Kidney (tissue), 14 donors: Measurements from ENCODE around the gene ADCK1. TPM values are rescaled to one million over a fixed set of nuclear protein-coding genes. Genes with fewer than 3 reads are reported as not detected.
"Not testable (repeated sequence)": the region's sequence is repeated elsewhere in the genome, so short reads cannot be mapped to it uniquely, and the experiment has no call there.

Experiments used
- DNase-seq, 5 donors: peaks; one replicate each; pipeline ENCODE4 v3.0.0-alpha.2; 2013 to 2020
- FAIRE-seq: peaks from 2 replicates; lab custom pipeline; 2012; peaks lifted over from hg19 to GRCh38; lab: Jason Lieb, UNC
- H3K27ac ChIP-seq, 2 donors: one replicate each; pipeline ENCODE4 v1.7.0; 2013; ENCODE audit warnings: low read depth in 2 of 2, low read length in 2 of 2, inconsistent platforms in 1 of 2
- H3K27me3 ChIP-seq: one replicate; pipeline ENCODE4 v1.7.1; 2013; ENCODE audit warnings: low read length, inconsistent platforms; ENCODE audit not compliant: control insufficient read depth, insufficient read depth
- H3K36me3 ChIP-seq, 3 donors: one replicate each; pipeline versions ENCODE4 v1.7.0 to v1.7.1; 2013; ENCODE audit warnings: low read length in 3 of 3, control low read depth in 1 of 3, inconsistent platforms in 1 of 3; ENCODE audit not compliant: insufficient read depth in 3 of 3, control insufficient read depth in 2 of 3
- H3K4me1 ChIP-seq, 3 donors: one replicate each; pipeline versions ENCODE4 v1.7.0 to v1.7.1; 2013; ENCODE audit warnings: low read length in 3 of 3, inconsistent platforms in 1 of 3, low read depth in 1 of 3; ENCODE audit not compliant: control insufficient read depth in 2 of 3, insufficient read depth in 2 of 3
- H3K4me3 ChIP-seq, 3 donors: one replicate each; pipeline versions ENCODE4 v1.7.0 to v1.8.1; 2013; ENCODE audit warnings: low read length in 3 of 3, control low read depth in 1 of 3, inconsistent platforms in 1 of 3
- H3K9ac ChIP-seq, 3 donors: one replicate each; pipeline versions ENCODE4 v1.7.0 to v1.7.1; 2013; ENCODE audit warnings: low read length in 3 of 3, control low read depth in 1 of 3, inconsistent platforms in 1 of 3
- H3K9me3 ChIP-seq, 3 donors: one replicate each; pipeline versions ENCODE4 v1.7.0 to v1.7.1; 2013; ENCODE audit warnings: low read length in 3 of 3, control low read depth in 1 of 3, inconsistent platforms in 1 of 3; ENCODE audit not compliant: control insufficient read depth in 2 of 3, insufficient read depth in 1 of 3
- intact Hi-C: fragments of 100-400 bp; cut with DNase I; formaldehyde crosslinking; loops from one replicate; pipeline ENCODE4 v1.11.1; 2022
- polyA plus RNA-seq: library from polyadenylated mRNA; stranded (reverse); fragments of 350-450 nt; fragmentation: Illumina TruSeq; extraction: RNeasy Lipid Tissue Mini Kit (QIAGEN cat#74804); gene quantifications from one replicate; pipeline ENCODE4 v1.2.3, GENCODE V29; 2014; ENCODE audit warnings: low read depth, low replicate concordance; ENCODE audit not compliant: insufficient read depth
- total RNA-seq: library from RNA; stranded (reverse); fragmentation: NEBNext Ultra II Directional; extraction: Animal tissue kit (Norgen Biotek cat#: 25700); gene quantifications from one replicate; pipeline ENCODE4 v1.2.1, GENCODE V29; 2021
- TF ChIP-seq, protein P1 (sequence below): IDR thresholded peaks from 3 replicates; pipeline ENCODE4 v1.5.1; 2012; ENCODE audit warnings: mild to moderate bottlenecking, moderate library complexity, borderline replicate concordance; ENCODE audit not compliant: insufficient read depth; ENCODE audit errors: extremely low read depth
- donor health status: control.
- donor health status: control.
- donor health status: control.
- donor health status: control.
- donor health status: control.
- donor health status: DM: yes; HTN: yes; CAD: no.
- donor health status: Normal renal cell carcinoma (clear cell type).

The ADCK1 gene
- total and polyA plus RNA-seq, 2 donors from 2014 or later = 8.0 to 10.3 TPM

DNA sequence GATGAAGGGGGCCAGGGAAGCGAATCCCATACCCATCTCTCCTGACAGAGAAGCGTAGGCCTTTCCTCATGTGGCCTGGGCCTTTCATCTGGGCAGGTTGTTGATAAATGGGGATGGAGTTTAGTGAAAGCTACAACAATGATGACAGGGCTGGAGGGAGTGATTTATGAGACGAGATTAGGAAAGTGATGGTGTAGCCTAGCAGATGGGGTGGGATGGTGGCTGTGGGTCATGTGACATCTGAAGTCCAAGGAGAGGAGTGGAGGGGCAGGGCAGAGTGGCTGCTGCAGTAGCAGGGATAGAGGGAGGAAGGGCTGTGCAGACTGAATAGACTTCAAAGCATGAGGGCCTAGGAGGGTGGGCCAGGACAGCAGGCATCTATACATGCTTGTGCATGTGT is 85.5 kb downstream of the ADCK1 start:
- TF ChIP-seq, protein P1, sequence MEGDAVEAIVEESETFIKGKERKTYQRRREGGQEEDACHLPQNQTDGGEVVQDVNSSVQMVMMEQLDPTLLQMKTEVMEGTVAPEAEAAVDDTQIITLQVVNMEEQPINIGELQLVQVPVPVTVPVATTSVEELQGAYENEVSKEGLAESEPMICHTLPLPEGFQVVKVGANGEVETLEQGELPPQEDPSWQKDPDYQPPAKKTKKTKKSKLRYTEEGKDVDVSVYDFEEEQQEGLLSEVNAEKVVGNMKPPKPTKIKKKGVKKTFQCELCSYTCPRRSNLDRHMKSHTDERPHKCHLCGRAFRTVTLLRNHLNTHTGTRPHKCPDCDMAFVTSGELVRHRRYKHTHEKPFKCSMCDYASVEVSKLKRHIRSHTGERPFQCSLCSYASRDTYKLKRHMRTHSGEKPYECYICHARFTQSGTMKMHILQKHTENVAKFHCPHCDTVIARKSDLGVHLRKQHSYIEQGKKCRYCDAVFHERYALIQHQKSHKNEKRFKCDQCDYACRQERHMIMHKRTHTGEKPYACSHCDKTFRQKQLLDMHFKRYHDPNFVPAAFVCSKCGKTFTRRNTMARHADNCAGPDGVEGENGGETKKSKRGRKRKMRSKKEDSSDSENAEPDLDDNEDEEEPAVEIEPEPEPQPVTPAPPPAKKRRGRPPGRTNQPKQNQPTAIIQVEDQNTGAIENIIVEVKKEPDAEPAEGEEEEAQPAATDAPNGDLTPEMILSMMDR = no peak
- Histone ChIP-seq H3K4me1 (no peaks in the 10 kb centered on the region), H3K9me3 (peaks cover 0 to 2% (median 0%) of the 10 kb centered on the region in 3 donors), H3K27ac (no peak overlapping the region), H3K4me3 (no peak overlapping the region), H3K9ac (no peak overlapping the region), H3K27me3 (no peaks in the 10 kb centered on the region), H3K36me3 (peaks cover 0 to 9% (median 0%) of the 10 kb centered on the region in 3 donors)
- intact Hi-C loops = no loop called here
- DNase-seq = no peak
- FAIRE-seq = no peak

DNA sequence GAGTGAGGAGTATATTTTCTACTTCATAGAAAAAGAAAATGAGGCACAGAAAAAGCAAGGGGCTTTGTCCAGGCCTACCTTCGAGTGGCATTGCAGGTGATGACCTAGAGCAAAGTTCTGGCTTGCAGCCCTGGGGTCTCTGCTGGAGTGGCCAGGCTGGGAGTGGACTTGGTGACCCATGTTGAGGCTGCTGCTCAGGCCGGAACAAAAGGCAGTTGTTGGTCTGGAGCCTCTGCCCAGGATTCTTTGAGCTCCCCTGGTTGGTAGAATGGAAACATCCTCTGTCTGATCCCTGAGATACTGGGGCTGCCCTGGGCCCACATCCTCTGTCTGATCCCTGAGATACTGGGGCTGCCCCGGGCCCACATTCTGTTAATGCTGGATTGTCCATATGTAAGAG is 86.1 kb downstream of the ADCK1 start:
- Histone ChIP-seq H3K9me3 (peaks cover 0 to 2% (median 0%) of the 10 kb centered on the region in 3 donors), H3K9ac (no peak overlapping the region), H3K4me3 (no peak overlapping the region), H3K4me1 (no peaks in the 10 kb centered on the region), H3K27me3 (no peaks in the 10 kb centered on the region), H3K36me3 (peaks cover 0 to 9% (median 0%) of the 10 kb centered on the region in 3 donors), H3K27ac (no peak overlapping the region)
- DNase-seq = no peak
- intact Hi-C loops = no loop called here
- TF ChIP-seq, protein P1 = no peak
- no peak for FAIRE-seq

DNA sequence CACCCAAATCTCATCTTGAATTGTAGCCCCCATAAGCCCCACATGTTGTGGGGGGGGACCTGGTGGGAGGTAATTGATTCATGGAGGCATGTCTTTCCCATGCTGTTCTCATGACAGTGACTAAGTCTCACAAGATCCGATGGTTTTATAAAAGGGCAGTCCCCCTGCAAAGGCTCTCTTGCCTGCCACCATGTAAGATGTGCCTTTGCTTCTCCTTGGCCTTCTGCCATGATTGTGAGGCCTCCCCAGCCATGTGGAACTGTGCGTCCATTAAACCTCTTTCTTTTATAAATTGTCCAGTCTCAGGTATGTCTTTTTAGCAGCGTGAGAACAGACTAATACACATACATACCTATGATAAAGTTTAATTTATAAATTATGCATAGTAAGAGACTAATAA is 89.0 kb downstream of the ADCK1 start:
- DNase-seq, H3K4me1 ChIP-seq, H3K27ac ChIP-seq, H3K4me3 ChIP-seq, intact Hi-C loops, H3K9ac ChIP-seq, H3K36me3 ChIP-seq, H3K9me3 ChIP-seq, FAIRE-seq, H3K27me3 ChIP-seq: not testable (repeated sequence)

DNA sequence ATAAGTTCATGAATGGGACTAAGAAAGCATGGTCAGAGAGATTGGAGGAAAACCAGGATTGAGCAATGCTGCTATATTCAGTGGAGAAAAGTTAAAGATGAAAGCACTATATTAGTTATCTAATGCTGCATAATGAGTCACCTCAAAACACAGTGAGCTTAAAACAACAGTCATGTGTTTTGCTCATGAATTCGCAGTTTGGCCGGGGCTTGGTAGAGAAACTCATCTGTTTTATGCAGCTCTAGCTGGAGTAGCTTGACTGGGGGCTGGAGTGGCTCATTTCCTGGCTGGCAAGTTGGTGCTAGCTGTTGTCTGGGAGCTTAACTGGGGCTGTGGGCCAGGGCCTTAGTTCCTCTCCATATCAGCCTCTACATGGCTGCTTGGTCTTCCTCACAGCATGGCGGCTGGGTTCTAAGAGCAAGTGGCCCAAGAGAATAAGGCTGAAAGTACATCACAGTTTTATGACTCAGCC is 90.1 kb downstream of the ADCK1 start:
- FAIRE-seq (no peak), DNase-seq (no peak)
- peaks cover 0 to 9% (median 0%) of the 10 kb centered on the region in 3 donors for H3K36me3 ChIP-seq
- H3K27ac ChIP-seq = no peak overlapping the region
- H3K9me3 ChIP-seq = peaks cover 0 to 2% (median 0%) of the 10 kb centered on the region in 3 donors
- H3K27me3 ChIP-seq = no peaks in the 10 kb centered on the region
- intact Hi-C loops = no loop called here
- TF ChIP-seq, protein P1 = no peak
- H3K9ac ChIP-seq = no peak overlapping the region
- no peaks in the 10 kb centered on the region for H3K4me1 ChIP-seq
- H3K4me3 ChIP-seq = no peak overlapping the region
